GM12878 (cell line): ENCODE measurements around the gene MEAF6. TPM values are rescaled to one million over a fixed set of nuclear protein-coding genes. Genes with fewer than 3 reads are reported as not detected.

ENCODE experiments used
- CBFB ChIP-seq: IDR thresholded peaks from 2 replicates; pipeline ENCODE4 v1.6.1; 2016; ENCODE audit warnings: antibody characterized with exemption, low read depth
- CBX3 ChIP-seq: fragments of 200-600 bp; sonication (generic); IDR thresholded peaks from 2 replicates; pipeline ENCODE4 v1.6.1; 2016; ENCODE audit warnings: low read depth, borderline replicate concordance
- CBX5 ChIP-seq: sonication (generic); IDR thresholded peaks from 2 replicates; pipeline ENCODE4 v1.6.1; 2016; ENCODE audit warnings: low read depth, moderate library complexity, mild to moderate bottlenecking, inconsistent platforms
- CTCF ChIP-seq, 3 experiments: IDR thresholded peaks in 2 of 3; conservative IDR thresholded peaks in 1 of 3; 2 replicates each; pipeline ENCODE4 v1.5.1; 2011; ENCODE audit warnings: low read depth in 3 of 3, low read length in 3 of 3, mild to moderate bottlenecking in 3 of 3, control low read depth in 2 of 3, moderate library complexity in 2 of 3, inconsistent platforms in 1 of 3, mixed read lengths in 1 of 3; ENCODE audit not compliant: control insufficient read depth in 2 of 3, insufficient read depth in 1 of 3; ENCODE audit errors: extremely low read depth in 1 of 3
- ESRRA ChIP-seq: IDR thresholded peaks from 2 replicates; pipeline ENCODE4 v1.6.1; 2012; ENCODE audit warnings: mild to moderate bottlenecking, low read length, improper control_type of control experiment
- PML ChIP-seq: IDR thresholded peaks from 2 replicates; pipeline ENCODE4 v1.6.1; 2012; ENCODE audit warnings: low read length, inconsistent platforms
- PRDM15 ChIP-seq: fragments of 450-650 bp; formaldehyde crosslinking; IDR thresholded peaks from 2 replicates; pipeline ENCODE4 v1.4.0; 2020; ENCODE audit warnings: mild to moderate bottlenecking, moderate library complexity
- RB1 ChIP-seq: fragments of 450-650 bp; formaldehyde crosslinking; IDR thresholded peaks from 2 replicates; pipeline ENCODE4 v1.6.1; 2017; ENCODE audit warnings: mild to moderate bottlenecking, borderline replicate concordance
- ZBTB11 ChIP-seq: fragments of 450-650 bp; formaldehyde crosslinking; IDR thresholded peaks from 2 replicates; pipeline ENCODE4 v1.5.0; 2022; ENCODE audit warnings: mild to moderate bottlenecking, missing genetic modification characterization
- ZBTB40 ChIP-seq: fragments of 450-650 bp; IDR thresholded peaks from 2 replicates; pipeline ENCODE4 v1.6.1; 2016; ENCODE audit warnings: mild to moderate bottlenecking, moderate library complexity, borderline replicate concordance
- polyA plus RNA-seq, 11 experiments: library from polyadenylated mRNA; depleted of rRNA in 4 of 11; unstranded in 6 of 11; stranded (reverse) in 5 of 11; fragments of >200 nt; fragmentation: Nextera tagmentation in 4 of 11; fragmentation: Illumina TruSeq in 1 of 11; extraction: Ambion mirVana in 4 of 11; extraction: Trizol in 1 of 11; gene quantifications; 1 replicate in 1 of 11; 2 replicates in 10 of 11; pipeline versions ENCODE4 v1.2.1 to v1.2.3, GENCODE V29; 2011 to 2016; ENCODE audit warnings: inconsistent platforms in 2 of 11, missing spikeins in 2 of 11, low read depth in 1 of 11
- total RNA-seq, 4 experiments: library from RNA; depleted of rRNA in 3 of 4; stranded (reverse); fragments of >200 nt in 3 of 4; fragmentation: Illumina TruSeq in 1 of 4; extraction: Trizol in 1 of 4; gene quantifications; 2 replicates each; pipeline versions ENCODE4 v1.2.1 to v1.2.3, GENCODE V29; 2013 to 2021

Gene MEAF6
- total and polyA plus RNA-seq, 10 of the 15 experiments (the other 5 are each of a cell fraction or from before 2014, with no cell fraction given): 30.8 to 75.0 (median 58.1) TPM

- no peak for TF ChIP-seq ZBTB40
- no peak for TF ChIP-seq CBX5
- TF ChIP-seq CBFB: no peak
- TF ChIP-seq ZBTB11 (CRISPR knock-in tag): no peak
- no peak for TF ChIP-seq CTCF (IDR thresholded peaks at IDR 0.05 in 2 of 3, conservative IDR thresholded peaks at IDR 0.05 in 1 of 3; ENCODE audit: control insufficient read depth in 2 of 3, extremely low read depth in 1 of 3, insufficient read depth in 1 of 3, low read depth in 3 of 3, low read length in 3 of 3)
- TF ChIP-seq PML: no peak
- no peak for TF ChIP-seq PRDM15
- TF ChIP-seq RB1: no peak
- no peak for TF ChIP-seq CBX3
- TF ChIP-seq ESRRA: no peak
These were observed 46.0 kb upstream of the MEAF6 start (continued) for GRCh38 chr1:37560401-37561132.
